HEK293T (cell line): ENCODE data around the gene TPSB2.

Experiments used
- ARNT ChIP-seq: fragments of 450-650 bp; IDR thresholded peaks from 2 replicates; pipeline ENCODE4 v1.6.1; 2017; ENCODE audit warnings: mild to moderate bottlenecking
- BHLHE40 ChIP-seq: fragments of 450-650 bp; IDR thresholded peaks from 2 replicates; pipeline ENCODE4 v1.6.1; 2016; ENCODE audit warnings: mild to moderate bottlenecking, moderate library complexity, borderline replicate concordance
- CTBP1 ChIP-seq: fragments of 450-650 bp; IDR thresholded peaks from 2 replicates; pipeline ENCODE4 v1.6.1; 2016; ENCODE audit warnings: borderline replicate concordance
- ELF4 ChIP-seq: fragments of 450-650 bp; IDR thresholded peaks from 2 replicates; pipeline ENCODE4 v1.6.1; 2017; ENCODE audit warnings: antibody characterized with exemption
- FOXK2 ChIP-seq: fragments of 450-650 bp; IDR thresholded peaks from 2 replicates; pipeline ENCODE4 v1.6.1; 2016; ENCODE audit warnings: mild to moderate bottlenecking
- FOXM1 ChIP-seq: fragments of 450-650 bp; IDR thresholded peaks from 2 replicates; pipeline ENCODE4 v1.6.1; 2017; ENCODE audit warnings: mild to moderate bottlenecking, borderline replicate concordance
- HDGF ChIP-seq: fragments of 450-650 bp; IDR thresholded peaks from 2 replicates; pipeline ENCODE4 v1.6.1; 2017; ENCODE audit warnings: antibody characterized with exemption, borderline replicate concordance
- L3MBTL2 ChIP-seq: fragments of 450-650 bp; conservative IDR thresholded peaks from 2 replicates; pipeline ENCODE4 v1.6.1; 2016; ENCODE audit warnings: mild to moderate bottlenecking
- NFRKB ChIP-seq: fragments of 450-650 bp; IDR thresholded peaks from 2 replicates; pipeline ENCODE4 v1.6.1; 2016; ENCODE audit warnings: mild to moderate bottlenecking, moderate library complexity
- SP1 ChIP-seq: fragments of 450-650 bp; IDR thresholded peaks from 2 replicates; pipeline ENCODE4 v1.6.1; 2017
- SUZ12 ChIP-seq: fragments of 450-650 bp; IDR thresholded peaks from 2 replicates; pipeline ENCODE4 v1.6.1; 2016; ENCODE audit warnings: mild to moderate bottlenecking
- TARDBP ChIP-seq: fragments of 450-650 bp; IDR thresholded peaks from 2 replicates; pipeline ENCODE4 v1.6.1; 2016
- ZNF384 ChIP-seq: fragments of 450-650 bp; IDR thresholded peaks from 2 replicates; pipeline ENCODE4 v1.6.1; 2016

GRCh38 chr16:1217526-1217925 lies 12.5 kb downstream of the TPSB2 start:
- no peak for TF ChIP-seq TARDBP
- no peak for TF ChIP-seq BHLHE40
- TF ChIP-seq L3MBTL2, result no peak
- TF ChIP-seq CTBP1, result no peak
- no peak for TF ChIP-seq NFRKB
- no peak for TF ChIP-seq SUZ12
- TF ChIP-seq SP1, result no peak
- no peak for TF ChIP-seq FOXK2
- TF ChIP-seq FOXM1, result no peak
- TF ChIP-seq ZNF384, result no peak
- no peak for TF ChIP-seq ARNT
- TF ChIP-seq HDGF, result no peak
- no peak for TF ChIP-seq ELF4
